Smooth muscle cell (in vitro differentiated cells): ENCODE data around the gene ANKS6. TPM values are rescaled to one million over a fixed set of nuclear protein-coding genes. Genes with fewer than 3 reads are reported as not detected.

ENCODE experiments used
- DNase-seq: peaks from one replicate; lab custom pipeline; 2025; ENCODE audit not compliant: unreplicated experiment; lab: John Stamatoyannopoulos, UW
- H2AFZ ChIP-seq: fragments of 200-600 bp; sonication (generic); 2 replicates; pipeline ENCODE4 v1.6.0; 2016; ENCODE audit warnings: antibody characterized with exemption, low read depth, mild to moderate bottlenecking
- H3F3A ChIP-seq: fragments of 200-600 bp; sonication (generic); 2 replicates; pipeline ENCODE4 v1.6.0; 2017; ENCODE audit warnings: antibody characterized with exemption, low read depth
- H3K27ac ChIP-seq: fragments of 200-600 bp; sonication (generic); 2 replicates; pipeline ENCODE4 v1.5.1; 2016; ENCODE audit warnings: low read depth, mild to moderate bottlenecking
- H3K27me3 ChIP-seq: fragments of 200-600 bp; sonication (generic); 2 replicates; pipeline ENCODE4 v1.6.1; 2016; ENCODE audit warnings: low read depth, mild to moderate bottlenecking
- H3K36me3 ChIP-seq: fragments of 200-600 bp; sonication (generic); 2 replicates; pipeline ENCODE4 v1.5.1; 2016; ENCODE audit warnings: low read depth
- H3K4me1 ChIP-seq: fragments of 200-600 bp; sonication (generic); 2 replicates; pipeline ENCODE4 v1.5.1; 2016; ENCODE audit warnings: low read depth
- H3K4me2 ChIP-seq: fragments of 200-600 bp; sonication (generic); 2 replicates; pipeline ENCODE4 v1.6.0; 2016; ENCODE audit warnings: mild to moderate bottlenecking
- H3K4me3 ChIP-seq: fragments of 200-600 bp; sonication (generic); 2 replicates; pipeline ENCODE4 v1.5.1; 2016; ENCODE audit warnings: mild to moderate bottlenecking
- H3K79me2 ChIP-seq: fragments of 200-600 bp; sonication (generic); 2 replicates; pipeline ENCODE4 v1.6.0; 2016; ENCODE audit warnings: low read depth, mild to moderate bottlenecking
- H3K9ac ChIP-seq: fragments of 200-600 bp; sonication (generic); 2 replicates; pipeline ENCODE4 v1.6.0; 2016; ENCODE audit warnings: low read depth
- H3K9me3 ChIP-seq: fragments of 200-600 bp; sonication (generic); replicated peaks from 2 replicates; pipeline ENCODE4 v1.5.1; 2016; ENCODE audit warnings: low read depth
- H4K20me1 ChIP-seq: fragments of 200-600 bp; sonication (generic); 2 replicates; pipeline ENCODE4 v1.6.0; 2016; ENCODE audit warnings: low read depth
- CTCF ChIP-seq: fragments of 200-600 bp; sonication (generic); IDR thresholded peaks from 2 replicates; pipeline ENCODE4 v1.5.1; 2017; ENCODE audit warnings: borderline replicate concordance, mild to moderate bottlenecking, antibody characterized with exemption; ENCODE audit not compliant: insufficient read depth, poor library complexity, severe bottlenecking
- WGBS: methylation state at CpG from one replicate; pipeline ENCODE4 v1.1.7; 2016; ENCODE audit warnings: low lambda C conversion rate; 5-methylcytosine and 5-hydroxymethylcytosine counted together
- polyA plus RNA-seq: library from polyadenylated mRNA; unstranded; fragments of >200 nt; fragmentation: Nextera tagmentation; extraction: Ambion mirVana; gene quantifications from 2 replicates; pipeline ENCODE4 v1.2.1, GENCODE V29; 2016
- total RNA-seq: library from RNA; depleted of rRNA; stranded (reverse); fragments of >200 nt; gene quantifications from 2 replicates; pipeline ENCODE4 v1.2.3, GENCODE V29; 2014

The ANKS6 gene
- total and polyA plus RNA-seq, 2 experiments from 2014 or later = 10.5 to 13.6 TPM

DNA sequence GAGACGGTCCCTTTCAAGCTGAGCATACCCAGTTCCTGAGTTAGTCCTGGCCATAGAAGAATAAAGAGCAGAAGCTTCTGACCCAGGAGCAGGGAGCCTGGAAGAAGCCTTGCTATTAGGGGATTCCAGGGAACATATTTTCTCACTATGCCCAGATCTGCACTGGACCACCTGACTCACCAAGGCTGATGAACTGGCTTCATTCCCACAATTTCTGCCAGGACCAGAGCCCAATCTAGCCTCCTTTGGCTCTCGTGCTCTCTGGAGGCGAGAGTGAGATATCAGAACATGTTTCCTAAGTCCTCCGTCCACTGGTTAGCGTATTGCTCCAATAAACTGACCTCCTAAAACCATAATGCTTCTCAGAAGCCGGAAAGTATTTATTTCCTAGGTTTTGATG lies 97.5 kb downstream of the ANKS6 start:
- Histone ChIP-seq H3K79me2 (no peaks in the 10 kb centered on the region), H3K27me3 (peaks cover 43% of the 10 kb centered on the region), H3K9me3 (no peaks in the 10 kb centered on the region), H3K4me3 (no peak overlapping the region), H3K36me3 (no peaks in the 10 kb centered on the region), H3K27ac (no peak overlapping the region), H3K9ac (no peak overlapping the region), H3F3A (no peaks in the 10 kb centered on the region), H3K4me2 (no peak overlapping the region), H3K4me1 (no peaks in the 10 kb centered on the region), H4K20me1 (no peaks in the 10 kb centered on the region), H2AFZ (no peak overlapping the region)
- WGBS = 90% methylated on average over 6 of the region's 6 CpGs
- no peak for TF ChIP-seq CTCF
- DNase-seq = no peak

- H3K4me3 ChIP-seq = no peak overlapping the region
- no peak overlapping the region for H3K4me2 ChIP-seq
- H3K9me3 ChIP-seq = no peaks in the 10 kb centered on the region
- no peak overlapping the region for H2AFZ ChIP-seq
- no peak for TF ChIP-seq CTCF
- H3K9ac ChIP-seq = no peak overlapping the region
- H3K27me3 ChIP-seq = peaks cover 33% of the 10 kb centered on the region
- no peaks in the 10 kb centered on the region for H3K36me3 ChIP-seq
- no peaks in the 10 kb centered on the region for H4K20me1 ChIP-seq
- H3F3A ChIP-seq = no peaks in the 10 kb centered on the region
- no peaks in the 10 kb centered on the region for H3K79me2 ChIP-seq
- WGBS = 72% methylated on average over 2 of the region's 2 CpGs
- H3K4me1 ChIP-seq = no peaks in the 10 kb centered on the region
- DNase-seq = no peak
- no peak overlapping the region for H3K27ac ChIP-seq
Observed at GRCh38 chr9:98694943-98695342, 101.4 kb downstream of the ANKS6 start.

DNA sequence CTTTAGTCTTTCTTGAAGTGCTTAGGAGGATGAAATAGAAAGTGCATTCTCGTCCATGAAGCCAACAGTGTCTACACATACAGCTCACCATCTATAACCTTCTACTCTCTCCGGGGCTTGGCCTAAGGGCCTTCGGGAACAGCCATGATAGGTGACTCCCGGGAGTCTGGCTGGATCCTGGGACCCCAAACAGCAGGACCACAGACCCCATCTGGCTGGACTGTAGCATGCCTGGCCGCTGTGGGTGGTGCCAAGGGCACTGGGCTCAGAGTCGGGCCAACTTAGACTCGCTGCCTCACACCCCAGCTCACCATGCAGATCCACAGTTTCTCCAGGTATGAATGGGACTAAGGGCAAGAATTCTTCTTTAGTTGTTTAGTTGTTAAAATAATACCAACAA lies 104.0 kb downstream of the ANKS6 start:
- Histone ChIP-seq H3K36me3 (no peaks in the 10 kb centered on the region), H3K4me3 (no peak overlapping the region), H3K27ac (no peak overlapping the region), H3F3A (no peaks in the 10 kb centered on the region), H3K4me2 (no peak overlapping the region), H2AFZ (no peak overlapping the region), H3K79me2 (no peaks in the 10 kb centered on the region), H3K4me1 (no peaks in the 10 kb centered on the region), H3K9me3 (no peaks in the 10 kb centered on the region), H3K27me3 (peaks cover 21% of the 10 kb centered on the region), H4K20me1 (no peaks in the 10 kb centered on the region), H3K9ac (no peak overlapping the region)
- TF ChIP-seq CTCF = no peak
- 91% methylated on average over 7 of the region's 7 CpGs for WGBS
- no peak for DNase-seq

- H3K9me3 ChIP-seq = no peaks in the 10 kb centered on the region
- DNase-seq = no peak
- no peak for TF ChIP-seq CTCF
- no peak overlapping the region for H2AFZ ChIP-seq
- no peak overlapping the region for H3K4me2 ChIP-seq
- no peak overlapping the region for H3K27ac ChIP-seq
- no peaks in the 10 kb centered on the region for H3K36me3 ChIP-seq
- no peaks in the 10 kb centered on the region for H3K79me2 ChIP-seq
- no peaks in the 10 kb centered on the region for H3F3A ChIP-seq
- no peak overlapping the region for H3K9ac ChIP-seq
- no peak overlapping the region for H3K4me3 ChIP-seq
- 84% methylated on average over 3 of the region's 3 CpGs for WGBS
- H3K4me1 ChIP-seq = no peaks in the 10 kb centered on the region
- H3K27me3 ChIP-seq = peaks cover 21% of the 10 kb centered on the region
- no peaks in the 10 kb centered on the region for H4K20me1 ChIP-seq
Observed at GRCh38 chr9:98691890-98692289, 104.5 kb downstream of the ANKS6 start.
